ENCODE data around the gene GPC6. TPM values are rescaled to one million over a fixed set of nuclear protein-coding genes. Genes with fewer than 3 reads are reported as not detected.

GPC6 gene
- total RNA-seq, 1 experiment from 2014 or later, result not detected

DNA sequence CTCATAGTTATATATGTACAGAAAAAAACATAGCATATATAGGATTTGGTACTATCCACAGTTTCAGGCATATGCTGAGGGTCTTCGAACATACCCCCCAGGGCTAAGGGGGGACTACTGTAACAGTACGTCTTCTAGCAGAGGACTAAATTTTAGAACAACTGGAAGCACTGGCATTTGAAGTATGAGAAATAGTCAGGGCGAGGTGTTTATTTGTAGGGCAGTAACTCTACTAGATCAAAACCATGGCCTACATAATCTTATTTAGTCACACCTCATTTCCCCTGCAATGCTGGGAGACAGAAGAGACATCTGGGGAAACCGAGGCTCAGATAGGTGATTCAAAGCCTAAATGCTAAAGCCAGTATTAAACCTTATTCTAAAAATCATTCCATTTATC is 1007.2 kb downstream of the GPC6 start:
- no peak for DNase-seq (ENCODE audit: low spot score)

DNA sequence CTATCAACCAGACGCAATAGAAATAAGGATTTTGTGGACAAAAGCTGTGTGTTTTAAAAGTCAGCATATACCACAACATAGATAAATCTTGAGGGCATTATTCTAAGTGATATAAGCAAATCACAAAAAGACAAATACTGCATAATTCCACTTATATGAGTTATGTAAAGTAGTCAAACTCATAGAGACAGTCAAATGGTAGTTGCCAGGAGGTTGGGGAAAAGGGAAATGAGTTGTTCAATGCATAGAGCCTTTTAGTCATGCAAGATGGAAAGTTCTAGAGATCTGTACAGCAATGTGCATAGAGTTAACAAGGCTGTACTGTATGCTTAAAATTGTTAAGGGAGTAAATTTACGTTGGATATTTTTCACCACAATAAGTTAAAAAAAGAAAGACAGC is 1008.1 kb downstream of the GPC6 start:
- DNase-seq (ENCODE audit: low spot score), result no peak

DNA sequence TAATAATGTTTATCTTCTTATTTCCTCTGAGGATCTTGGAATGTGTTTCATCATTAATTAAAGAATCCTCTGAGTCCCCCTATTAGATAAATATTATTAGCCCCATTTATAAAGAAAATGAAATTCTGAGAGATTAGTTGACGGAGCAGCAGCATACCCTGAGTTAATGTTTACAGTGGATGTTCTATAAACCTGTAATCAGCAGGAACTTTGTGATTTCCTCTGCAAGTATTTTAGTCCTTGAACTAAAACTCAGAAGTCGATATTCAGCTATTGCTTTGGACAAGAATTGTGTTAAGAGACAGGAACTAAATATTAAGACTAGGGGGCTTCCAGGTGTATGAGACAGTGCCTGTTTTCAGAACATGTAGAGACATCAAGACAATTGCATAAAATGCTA is 1009.5 kb downstream of the GPC6 start:
- no peak for DNase-seq (ENCODE audit: low spot score)

DNA sequence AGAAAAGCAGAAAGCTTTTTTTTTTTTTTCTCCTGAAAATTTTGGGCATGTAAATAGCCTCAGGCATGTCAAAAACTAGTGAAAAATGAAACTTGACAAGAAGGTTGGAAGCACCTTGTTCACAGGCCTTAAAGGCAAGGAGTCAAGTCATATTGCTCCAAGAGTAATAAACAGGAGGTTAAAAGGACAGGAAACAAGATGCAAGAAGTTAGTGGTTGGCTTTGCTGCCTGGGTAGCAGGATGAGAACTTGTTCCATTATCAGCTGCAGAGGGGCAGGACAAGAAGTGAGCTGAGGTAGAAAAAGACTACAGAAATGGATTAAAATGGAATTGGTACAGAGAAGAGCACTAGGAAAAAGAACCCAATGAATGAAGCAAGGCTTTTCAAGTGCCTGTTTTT is 1010.3 kb downstream of the GPC6 start:
- no peak for DNase-seq (ENCODE audit: low spot score)

DNA sequence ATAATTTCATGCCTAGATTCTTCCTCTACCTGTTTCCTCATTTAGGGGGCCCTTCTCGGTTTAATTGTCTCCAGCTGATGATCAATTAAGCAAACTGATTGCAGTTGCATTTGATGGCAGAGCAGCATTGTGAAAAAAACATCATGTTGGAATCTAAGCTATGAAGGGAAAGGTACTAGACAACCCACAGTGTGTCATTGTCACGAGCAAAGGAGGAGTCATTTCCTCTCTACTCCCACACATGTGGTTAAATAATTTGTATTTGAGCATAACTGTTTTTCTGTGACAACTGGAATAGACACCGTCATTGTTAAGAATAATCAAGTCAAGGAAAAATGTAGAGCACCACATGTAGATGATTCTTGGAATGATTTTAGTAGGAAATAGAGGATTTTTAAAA is 1012.5 kb downstream of the GPC6 start:
- DNase-seq (ENCODE audit: low spot score), result no peak

DNA sequence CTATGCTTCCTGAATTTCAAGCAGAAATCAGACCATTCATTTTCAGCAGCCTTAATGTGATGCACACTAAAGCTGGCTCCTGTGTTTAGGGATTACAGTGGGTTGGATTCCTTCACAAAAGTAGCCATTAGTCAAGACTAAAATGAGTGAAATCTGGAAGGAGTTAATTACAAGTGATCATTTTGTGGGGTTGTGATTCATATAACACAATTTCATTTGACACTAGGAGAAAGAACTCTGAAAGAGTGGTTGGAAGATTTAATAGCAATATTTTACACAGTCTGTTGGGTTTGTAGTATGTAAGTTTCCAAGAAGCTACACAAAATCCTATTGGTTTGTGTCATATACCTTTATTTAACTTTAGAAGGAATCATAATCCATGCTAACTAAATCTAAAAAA is 1015.9 kb downstream of the GPC6 start:
- no peak for DNase-seq (ENCODE audit: low spot score)

DNA sequence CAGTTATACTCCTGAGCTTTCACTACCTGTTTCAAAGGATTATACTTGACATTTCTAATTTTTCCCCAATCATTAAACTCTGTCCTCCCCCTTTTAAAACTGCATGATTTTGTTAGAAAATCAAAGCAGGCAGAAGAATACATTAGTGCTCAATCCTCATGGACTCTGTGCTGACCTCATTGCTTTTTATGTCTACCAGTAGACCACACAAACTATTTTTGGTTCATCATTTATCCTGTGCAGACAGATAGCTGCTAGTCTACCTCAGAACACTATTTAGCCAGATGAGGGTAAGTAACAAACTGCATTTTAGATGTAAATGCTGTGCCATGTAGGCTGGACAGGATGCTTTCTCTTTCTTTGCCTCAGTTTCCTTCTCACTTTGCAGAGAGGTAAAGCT is 1016.9 kb downstream of the GPC6 start:
- no peak for DNase-seq (ENCODE audit: low spot score)

DNA sequence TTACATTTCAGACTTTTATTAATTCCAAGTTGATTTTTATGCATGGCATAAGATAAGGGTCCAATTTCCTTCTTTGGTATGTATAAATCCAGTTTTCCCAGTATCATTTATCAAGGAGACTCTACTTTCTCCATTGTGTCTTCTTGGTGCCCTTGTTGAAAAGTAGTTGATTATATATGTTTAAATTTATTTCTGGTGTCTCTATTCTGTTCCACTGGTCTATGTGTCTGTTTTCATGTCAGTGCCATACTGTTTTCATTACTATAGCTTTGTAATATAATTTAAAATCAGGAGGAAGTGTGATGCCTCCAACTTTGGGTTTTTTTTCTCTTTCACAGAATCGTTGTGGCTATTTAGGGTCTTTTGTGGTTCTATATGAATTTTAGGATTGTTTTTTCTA is 1019.9 kb downstream of the GPC6 start:
- no peak for DNase-seq (ENCODE audit: low spot score)

DNA sequence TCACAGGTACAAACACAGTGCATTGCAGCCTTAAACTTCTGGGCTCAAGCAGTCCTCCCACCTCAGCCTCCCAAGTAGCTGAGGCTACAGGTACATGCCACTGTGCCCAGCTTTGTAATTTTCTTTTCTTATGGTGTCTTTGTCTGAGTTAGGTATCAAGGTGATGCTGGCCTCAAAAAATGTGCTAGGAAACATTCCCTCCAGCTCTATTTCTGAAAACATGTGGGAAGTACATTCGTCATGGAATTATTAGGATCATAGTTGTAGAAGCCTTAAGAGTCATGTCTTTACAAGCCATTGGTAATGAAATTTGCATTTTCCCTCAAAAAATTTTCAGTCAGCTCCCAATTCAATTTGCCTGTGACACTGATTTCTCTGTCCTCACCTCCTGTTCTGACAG is 1021.3 kb downstream of the GPC6 start:
- DNase-seq (ENCODE audit: low spot score), result no peak

DNA sequence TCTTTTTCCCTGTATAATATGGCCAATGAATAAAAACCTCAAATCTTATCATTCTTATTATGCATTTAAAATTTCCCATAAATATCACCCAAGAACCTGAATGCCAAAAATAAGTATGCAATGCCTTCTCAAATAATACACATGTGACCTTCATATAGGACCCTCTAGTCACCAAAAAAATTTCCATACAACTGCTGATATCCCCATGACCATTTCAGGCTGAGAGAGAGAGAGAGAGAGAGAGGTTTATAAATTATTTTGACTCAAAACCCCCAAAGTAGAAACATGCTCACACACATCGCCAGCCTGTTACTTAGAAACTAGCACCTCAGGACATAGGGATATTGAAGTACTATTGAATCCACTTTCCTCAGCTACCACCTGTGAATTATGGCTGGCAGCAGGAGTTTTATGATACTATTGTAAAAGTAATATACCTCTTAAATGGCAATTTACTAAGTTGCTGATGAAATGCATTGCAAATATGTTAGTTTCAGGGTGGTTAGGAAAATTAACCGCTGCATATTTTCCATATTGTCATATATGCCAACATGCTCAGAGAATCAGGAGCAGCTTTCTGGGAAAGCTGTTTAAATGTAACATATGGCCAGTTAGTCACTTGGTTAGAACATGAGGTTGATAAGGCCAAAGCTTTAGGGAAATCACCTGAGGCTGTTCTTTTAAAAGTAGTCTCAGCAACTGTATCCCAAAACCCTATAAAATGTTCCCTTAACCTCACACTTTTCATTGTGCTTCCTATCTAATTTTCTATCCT is 1022.0 kb downstream of the GPC6 start:
- DNase-seq (ENCODE audit: low spot score), result no peak

DNA sequence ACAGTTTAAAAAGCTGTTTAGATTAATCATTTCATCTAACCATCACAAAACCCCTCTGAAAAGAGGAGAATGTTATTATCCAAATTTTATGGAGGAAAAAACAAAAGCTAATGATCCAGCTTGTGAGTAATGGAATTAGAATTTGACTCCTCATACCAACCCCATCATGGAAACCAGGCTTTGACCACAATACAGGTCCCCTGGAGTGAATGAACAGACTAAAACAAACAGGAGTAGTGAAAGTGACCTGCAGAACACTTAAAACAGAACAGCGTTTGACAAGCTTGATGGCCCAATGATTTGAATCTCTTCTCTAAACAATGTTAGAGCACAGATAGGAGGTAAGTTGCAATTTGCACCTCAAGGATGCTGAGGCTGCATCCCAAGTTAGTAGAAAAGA is 1022.9 kb downstream of the GPC6 start:
- no peak for DNase-seq (ENCODE audit: low spot score)

DNA sequence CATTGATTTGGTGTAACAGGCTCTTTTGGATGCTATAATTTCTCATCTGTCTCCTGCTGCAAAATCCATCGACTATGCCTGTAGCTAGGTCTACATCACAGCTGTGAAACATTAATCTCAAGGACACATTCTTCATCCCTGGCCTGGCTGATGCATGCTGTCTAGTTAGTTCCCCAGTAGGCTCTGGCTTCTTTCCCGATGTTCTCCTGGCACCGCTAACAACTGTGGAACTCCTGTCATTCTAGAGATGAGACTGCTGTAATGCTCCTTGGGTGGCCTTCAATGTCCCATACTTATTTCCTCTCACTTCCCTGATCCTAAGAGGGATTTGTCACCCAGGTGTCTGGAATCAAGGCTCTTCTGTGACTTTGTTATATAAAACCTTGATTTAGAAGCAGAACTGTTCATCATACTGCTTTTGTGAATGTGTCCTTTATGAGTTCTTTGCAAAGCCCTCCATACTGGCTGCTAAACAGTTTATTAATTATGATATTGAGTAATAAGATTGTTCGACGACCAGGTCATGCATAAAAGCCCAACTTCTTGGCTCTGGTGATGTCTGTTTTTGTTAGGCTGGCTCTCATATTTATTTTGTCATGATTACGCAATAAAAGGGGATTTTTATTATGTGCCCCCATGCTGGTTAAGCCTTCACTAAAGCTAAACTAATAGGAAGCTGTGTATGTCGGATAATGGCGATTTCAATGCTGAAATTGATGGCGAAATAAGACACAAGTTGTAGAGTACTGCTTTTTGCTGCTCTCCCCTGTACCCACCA is 1025.4 kb downstream of the GPC6 start:
- DNase-seq (ENCODE audit: low spot score), result no peak

DNA sequence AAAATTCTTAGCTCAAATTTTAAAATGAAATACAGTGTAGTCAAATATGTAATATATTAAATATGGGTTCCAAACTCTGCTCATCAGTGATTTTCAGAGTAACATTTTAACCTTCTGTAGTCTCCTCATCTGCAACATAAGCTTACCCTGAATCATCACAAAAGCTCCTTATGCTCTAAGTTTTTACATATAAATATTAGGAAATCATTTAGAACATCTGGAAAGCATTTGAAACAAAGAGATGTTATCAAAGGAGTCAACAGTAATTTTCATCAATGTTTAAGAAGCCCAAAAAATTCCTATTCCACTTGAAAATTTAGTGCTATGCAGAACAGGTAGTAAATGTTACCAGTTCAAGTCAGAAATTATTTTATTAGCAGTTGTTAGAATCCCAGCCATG is 1028.1 kb downstream of the GPC6 start:
- no peak for DNase-seq (ENCODE audit: low spot score)

DNA sequence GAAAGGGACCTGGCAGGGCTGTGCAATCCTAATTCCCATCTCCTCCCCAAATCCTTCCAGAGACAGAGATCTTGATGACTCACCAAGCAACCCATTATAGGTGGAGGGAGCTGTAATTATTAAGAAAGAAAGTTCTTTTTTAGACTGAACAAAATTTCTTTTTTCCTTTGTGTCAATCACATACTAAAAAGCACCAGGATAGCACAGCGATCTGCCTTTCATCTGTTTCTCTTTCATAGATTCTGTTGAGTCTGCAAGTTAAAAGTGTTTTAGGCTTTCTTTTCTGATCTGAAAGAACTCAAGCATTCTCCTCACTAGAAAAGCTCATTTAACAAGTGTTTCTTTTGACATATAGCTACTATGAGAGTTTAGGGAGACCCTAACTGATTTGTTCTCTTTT is 1030.1 kb downstream of the GPC6 start:
- DNase-seq (ENCODE audit: low spot score), result no peak

DNA sequence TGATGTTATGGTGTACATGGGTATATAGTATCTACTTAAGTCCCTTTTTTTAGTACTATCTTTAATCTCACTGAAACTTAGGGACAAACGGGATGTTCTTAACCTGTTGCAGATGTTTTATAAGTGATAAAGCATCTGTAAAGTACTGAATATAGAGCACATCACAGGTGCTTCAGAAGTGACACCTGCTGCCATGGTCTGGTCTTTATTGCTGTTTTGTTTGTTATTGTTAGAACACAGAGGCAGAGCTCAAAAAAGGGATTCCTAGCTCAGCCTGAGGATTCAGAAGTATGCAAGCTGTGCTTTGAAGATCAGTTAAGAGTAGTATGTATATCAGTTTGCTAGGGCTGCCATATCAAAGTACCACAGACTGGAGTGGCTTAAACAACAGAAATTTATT is 1033.4 kb downstream of the GPC6 start:
- DNase-seq (ENCODE audit: low spot score), result no peak

DNA sequence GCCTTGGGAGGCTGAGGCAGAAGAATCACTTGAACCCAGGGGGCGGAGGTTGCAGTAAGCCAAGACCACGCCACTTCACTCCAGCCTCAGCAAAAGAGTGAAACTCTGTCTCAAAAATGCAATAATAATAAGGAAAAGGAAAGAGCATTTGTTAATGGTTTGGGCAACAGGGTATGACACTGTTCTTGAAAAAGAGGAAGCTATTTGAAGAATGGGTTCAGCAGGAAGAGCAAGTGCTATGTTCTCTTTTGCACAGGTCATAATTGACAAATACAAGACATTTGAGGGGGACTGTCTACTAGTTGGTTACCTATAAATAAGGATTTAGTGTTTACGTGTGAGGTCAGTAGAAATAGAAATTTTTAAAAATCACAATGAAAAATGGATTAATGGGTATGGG is 1034.6 kb downstream of the GPC6 start:
- DNase-seq (ENCODE audit: low spot score), result no peak

DNA sequence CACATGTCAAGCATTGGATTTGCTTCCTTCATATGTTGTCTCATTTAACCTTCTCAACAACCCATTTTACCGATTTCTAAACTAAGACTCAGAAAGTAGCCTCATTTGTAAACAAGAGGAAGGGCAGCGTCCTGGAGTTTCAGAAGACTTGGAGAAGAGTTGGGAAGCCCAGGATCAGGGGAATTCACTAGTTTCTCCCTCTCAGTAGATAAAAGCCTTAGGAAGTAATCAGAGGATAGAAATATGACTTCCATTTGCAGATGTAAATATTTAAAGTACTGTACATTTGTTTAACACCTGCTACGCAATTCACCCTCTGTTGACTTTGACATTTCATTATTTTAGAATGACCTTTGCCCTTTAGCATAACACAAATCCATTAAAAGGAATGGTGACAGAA is 1036.4 kb downstream of the GPC6 start:
- DNase-seq (ENCODE audit: low spot score), result no peak

DNA sequence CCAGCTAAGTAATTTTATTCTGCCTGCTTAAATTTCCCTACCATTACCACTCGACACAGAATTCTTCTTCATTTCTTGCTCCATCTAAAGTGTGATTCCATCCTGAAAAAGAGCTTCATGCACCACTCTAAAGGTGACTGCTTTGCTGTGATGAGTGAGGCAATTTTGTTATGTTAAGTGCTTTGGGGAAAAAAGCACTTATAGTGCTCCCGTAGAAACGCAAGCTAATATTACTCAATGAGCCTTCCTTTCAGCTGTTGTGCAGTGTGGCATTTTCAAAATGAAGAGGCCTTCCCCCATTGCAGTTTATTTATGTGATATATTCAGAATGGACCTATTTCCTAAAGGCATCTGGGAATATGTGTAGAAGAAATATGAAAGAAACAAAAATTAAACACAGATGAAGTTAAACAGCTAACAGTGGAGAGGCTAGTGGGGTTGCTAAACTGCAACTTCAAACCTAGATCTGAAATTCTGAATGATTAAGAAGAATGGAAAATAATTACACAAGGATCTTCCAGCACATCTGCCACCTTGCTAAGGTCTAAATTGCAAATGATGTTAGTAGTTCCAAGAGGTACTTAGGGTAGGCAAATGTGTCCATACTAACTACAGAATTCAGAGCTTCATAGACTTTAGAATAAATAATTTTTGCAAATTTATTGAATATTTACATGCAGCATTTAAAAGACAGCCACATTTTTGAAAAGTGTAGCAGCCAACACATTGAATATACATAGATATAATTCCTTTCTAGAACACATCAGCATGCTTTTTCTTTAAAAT is 1041.2 kb downstream of the GPC6 start:
- DNase-seq (ENCODE audit: low spot score), result no peak

DNA sequence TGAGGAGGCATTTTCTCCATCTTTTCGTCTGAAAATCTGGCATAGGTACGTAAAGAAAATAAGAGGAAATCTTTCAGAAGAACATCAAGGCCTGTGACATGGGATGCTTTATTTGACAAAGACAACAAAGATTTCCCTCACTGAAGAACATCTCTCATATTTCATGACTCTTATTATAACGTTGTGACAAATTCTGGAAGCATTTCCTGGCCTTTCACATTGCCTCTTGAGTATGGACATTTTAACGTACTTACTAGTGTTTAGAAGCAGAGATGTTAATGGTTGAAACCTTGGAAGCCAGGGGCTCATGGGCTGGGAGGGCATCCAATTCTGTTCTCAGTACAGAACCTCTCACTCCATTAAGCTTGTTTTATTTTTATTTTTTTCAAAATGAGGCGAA is 1042.1 kb downstream of the GPC6 start:
- no peak for DNase-seq (ENCODE audit: low spot score)

DNA sequence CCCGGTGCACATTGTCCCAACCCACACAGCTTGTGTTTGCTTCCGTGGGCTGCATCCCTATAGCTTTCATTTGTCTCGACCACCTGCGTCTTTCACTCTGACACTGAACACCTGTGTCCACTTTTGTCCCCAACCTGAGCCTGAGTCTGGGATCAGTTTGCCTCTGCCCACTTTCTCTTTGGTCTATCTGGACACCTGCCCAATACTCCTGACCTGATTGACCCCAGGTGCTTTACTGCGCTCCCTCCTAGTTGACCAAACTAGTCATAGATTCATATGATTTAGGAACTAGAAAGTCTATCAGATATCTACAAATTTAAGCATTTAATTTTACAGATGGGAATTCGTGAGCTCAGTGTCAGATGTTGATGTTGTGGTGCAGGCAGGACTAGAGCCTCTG is 1043.0 kb downstream of the GPC6 start:
- DNase-seq (ENCODE audit: low spot score), result no peak

DNA sequence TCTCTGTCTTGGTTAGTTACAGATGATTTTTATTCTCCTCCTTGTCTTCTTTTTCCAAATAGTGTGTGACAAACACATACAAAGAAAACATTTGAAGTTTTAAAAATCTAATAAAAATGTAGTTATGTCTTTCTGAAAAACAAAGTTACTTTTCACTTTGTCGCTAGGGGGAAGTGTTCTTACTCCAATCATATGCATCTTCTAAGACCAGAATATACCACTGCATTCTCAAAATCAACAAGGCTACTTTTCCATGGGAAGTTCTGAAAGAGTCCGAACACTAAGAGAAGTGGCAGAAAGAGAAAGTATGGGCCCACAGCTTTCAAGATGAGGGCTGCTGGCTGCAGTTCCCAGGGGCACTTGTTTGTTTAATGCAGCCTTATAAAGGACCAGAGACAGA is 1043.9 kb downstream of the GPC6 start:
- no peak for DNase-seq (ENCODE audit: low spot score)

DNA sequence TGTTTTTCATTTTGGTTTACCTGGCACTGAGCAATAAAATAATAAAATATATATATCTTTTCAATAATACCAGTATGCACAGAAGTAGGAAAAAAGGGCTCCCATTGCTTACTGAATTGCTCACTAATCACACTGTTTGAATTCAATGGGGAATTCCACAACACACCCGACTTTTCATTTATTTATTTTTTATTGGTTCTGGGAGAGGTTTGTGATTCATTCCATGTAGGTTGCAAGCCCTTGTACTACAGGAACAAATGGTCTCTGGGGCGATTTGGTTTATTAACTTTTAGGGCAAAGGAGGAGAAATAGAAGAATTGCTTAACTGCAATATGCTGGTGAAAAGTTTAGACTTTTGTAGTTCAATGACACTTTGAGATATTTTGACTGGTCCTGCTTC is 1045.4 kb downstream of the GPC6 start:
- DNase-seq (ENCODE audit: low spot score), result no peak

DNA sequence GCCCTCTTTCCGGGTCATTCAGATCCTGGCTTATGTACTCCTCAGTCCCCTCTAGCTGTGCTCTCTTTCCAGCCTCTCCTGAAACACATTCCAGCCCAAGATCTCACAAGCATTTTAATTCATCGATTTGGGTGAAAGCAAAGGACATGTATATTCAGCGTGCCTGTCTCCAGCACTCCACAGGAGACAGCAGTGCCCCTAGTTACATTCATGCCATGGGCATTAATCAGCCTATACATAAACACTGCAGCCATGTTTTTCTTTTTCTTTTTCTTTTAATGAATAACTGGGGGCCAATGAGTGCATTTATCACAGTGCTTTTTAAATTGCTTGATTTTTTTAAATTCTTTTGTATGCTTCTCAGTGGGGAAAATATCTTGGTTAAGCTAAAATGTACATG is 1053.7 kb downstream of the GPC6 start:
- DNase-seq (ENCODE audit: low spot score), result no peak
